Stimulated activated CD4-positive, alpha-beta T cell treated with anti-CD3 and anti-CD28 coated beads, Interleukin-1b, Interleukin-23, amount 100 ng/mL, for 4 hours (primary cell): ENCODE data around the gene PIWIL4.
"Not testable (repeated sequence)": the region's sequence is repeated elsewhere in the genome, so short reads cannot be mapped to it uniquely, and the experiment has no call there.

Experiments used
- DNase-seq, 2 donors: peaks; one replicate each; pipeline ENCODE4 v3.0.0-alpha.2; 2020; ENCODE audit warnings: low read depth in 2 of 2

PIWIL4 gene

GRCh38 chr11:94584978-94585377 is 17.8 kb downstream of the PIWIL4 start:
- DNase-seq, result no peak

DNA sequence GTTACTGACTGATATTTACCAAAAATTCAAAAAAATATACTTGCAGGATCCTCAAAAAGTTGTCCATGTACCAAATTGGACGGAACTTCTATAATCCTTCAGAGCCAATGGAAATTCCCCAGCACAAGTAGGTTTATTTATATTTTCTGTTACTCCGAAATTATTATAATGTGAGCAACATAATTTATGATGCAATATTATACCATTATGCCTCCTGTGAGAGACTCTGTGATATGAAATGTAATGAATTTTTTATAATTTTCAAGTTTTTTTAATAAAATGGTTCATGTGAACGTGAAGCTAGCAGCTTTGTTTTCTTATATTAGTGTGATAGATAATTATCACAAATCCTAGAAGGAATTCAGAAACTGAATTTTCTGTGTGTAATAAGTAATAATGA is 18.2 kb downstream of the PIWIL4 start:
- DNase-seq, result no peak

- no peak for DNase-seq
Observed at GRCh38 chr11:94586546-94586945, 19.4 kb downstream of the PIWIL4 start.

- DNase-seq, result no peak
Observed at GRCh38 chr11:94586978-94587377, 19.8 kb downstream of the PIWIL4 start.

- no peak for DNase-seq
Observed at GRCh38 chr11:94588366-94588942, 21.3 kb downstream of the PIWIL4 start.

GRCh38 chr11:94590352-94591041 is 23.3 kb downstream of the PIWIL4 start:
- no peak for DNase-seq

GRCh38 chr11:94593030-94593429 is 25.9 kb downstream of the PIWIL4 start:
- no peak for DNase-seq

- no peak for DNase-seq
Observed at GRCh38 chr11:94595076-94595475, 27.9 kb downstream of the PIWIL4 start.

- DNase-seq, result no peak
Observed at GRCh38 chr11:94597896-94598295, 30.7 kb downstream of the PIWIL4 start.

DNA sequence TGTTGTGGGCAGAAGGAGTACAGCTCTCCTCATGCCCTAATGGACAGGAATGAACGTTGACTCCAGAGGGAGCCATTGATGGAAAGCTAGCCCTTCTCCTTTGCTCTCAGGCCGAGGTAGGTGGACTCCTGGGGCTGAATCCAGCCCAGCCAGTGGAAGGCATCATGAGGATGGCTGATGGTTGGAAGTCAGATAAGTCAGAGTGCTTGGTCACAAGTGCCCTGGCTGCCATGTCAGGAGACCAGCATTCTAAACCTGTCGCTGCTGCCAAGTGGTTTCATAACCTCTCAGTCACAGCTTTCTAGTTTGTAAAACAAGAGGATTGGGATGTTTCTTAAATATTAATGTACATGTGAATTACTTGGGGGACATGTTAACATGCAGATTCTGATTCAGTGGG is 32.3 kb downstream of the PIWIL4 start:
- no peak for DNase-seq

DNA sequence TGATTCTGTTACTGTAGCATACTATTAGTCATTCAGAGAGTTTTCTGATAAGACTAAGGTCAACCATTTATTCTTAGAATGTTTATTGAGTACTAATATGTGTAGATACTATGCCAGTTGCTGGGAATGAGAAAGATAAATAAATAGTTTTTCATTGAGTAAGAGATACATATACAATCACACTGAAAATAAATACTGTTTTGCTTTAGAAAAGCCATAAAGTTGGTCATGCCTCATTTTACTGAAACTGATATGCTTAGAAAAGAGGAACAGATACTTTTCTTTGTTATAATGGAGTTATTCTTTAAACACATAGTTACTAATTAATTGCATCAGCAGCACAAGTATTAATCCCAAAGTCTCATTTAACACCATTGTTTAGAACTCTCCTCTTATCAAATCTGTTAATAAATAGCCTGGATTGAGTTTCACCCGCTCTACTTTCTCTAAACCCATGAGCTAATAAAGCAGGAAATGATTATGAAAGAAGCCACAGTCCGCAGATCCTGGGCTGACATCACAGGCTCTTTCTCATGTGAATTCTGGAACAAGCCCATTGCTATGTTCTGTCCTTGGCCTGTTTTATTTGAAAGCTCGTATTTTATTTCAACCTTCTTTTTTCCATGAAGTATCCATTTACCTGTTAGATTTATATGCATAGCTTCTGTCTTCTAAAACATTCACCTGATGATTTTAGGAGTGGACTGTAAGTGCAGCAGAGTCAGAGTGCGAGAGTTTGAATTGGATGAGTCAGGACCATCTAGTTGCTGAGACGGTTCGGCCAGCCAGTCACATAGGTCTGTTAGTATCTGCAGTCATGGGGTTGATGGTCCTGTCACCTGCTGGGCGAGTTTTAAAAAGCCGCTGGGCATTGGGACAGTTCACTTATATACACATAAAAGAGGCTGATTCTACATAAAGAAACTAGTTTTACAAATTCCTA is 35.5 kb downstream of the PIWIL4 start:
- peak in 1 of 2 donors; percentile 11 for DNase-seq

GRCh38 chr11:94603587-94603986 is 36.4 kb downstream of the PIWIL4 start:
- no peak for DNase-seq

DNA sequence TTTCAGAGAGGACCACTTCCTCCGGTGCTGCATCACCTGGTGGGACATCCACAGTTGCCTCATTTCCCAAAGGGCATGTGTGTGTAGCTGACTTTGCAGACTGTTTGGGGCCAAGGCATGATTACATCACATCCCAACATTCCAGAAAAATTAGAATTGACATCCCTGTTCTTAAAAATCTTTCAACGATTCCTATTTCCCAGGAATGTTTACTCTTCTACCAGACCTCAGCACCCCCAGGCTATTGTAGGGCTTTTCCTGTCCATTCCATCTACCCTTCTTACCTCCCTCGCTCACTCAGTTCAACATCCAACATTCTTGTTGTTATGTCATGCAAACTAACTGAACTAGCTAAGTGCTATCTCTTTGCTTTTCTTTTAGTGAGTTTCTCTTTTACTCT is 37.3 kb downstream of the PIWIL4 start:
- DNase-seq, result no peak

DNA sequence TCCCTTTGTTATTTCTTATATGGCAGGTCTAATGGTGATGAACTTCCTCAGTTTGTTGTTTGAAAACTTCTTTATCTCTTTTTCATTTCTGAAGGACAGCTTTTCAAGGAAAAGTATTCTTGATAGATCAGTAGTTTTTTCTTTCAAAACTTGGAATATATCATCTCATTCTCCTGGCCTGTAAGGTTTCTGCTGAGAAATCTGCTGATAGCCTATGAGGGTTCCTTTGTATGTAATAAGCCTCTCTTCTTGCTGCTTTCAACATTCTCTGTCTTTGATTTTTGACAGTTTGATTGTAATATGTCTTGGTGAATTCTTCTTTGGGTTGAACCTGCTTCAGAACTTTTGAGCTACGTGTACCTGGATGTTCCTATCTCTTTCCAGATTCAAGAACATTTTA is 46.0 kb downstream of the PIWIL4 start:
- no peak for DNase-seq

- DNase-seq, result peak in 1 of 2 donors; percentile 8
Observed at GRCh38 chr11:94623120-94623735, 56.1 kb downstream of the PIWIL4 start.

DNA sequence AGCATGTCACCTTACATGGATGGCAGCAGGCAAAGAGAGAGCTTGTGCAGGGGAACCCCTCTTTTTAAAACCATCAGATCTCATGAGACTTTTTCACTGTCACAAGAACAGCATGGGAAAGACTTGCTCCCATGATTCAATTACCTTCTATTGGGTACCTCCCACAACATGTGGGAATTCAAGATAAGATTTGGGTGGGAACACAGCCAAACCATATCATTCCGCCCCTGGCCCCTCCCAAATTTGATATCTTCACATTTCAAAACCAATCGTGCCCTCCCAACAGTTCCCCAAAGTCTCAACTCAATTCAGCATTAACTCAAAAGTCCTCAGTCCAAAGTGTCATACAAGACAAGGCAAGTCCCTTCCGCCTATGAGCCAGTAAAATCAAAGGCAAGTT is 58.3 kb downstream of the PIWIL4 start:
- DNase-seq, result not testable (repeated sequence)

DNA sequence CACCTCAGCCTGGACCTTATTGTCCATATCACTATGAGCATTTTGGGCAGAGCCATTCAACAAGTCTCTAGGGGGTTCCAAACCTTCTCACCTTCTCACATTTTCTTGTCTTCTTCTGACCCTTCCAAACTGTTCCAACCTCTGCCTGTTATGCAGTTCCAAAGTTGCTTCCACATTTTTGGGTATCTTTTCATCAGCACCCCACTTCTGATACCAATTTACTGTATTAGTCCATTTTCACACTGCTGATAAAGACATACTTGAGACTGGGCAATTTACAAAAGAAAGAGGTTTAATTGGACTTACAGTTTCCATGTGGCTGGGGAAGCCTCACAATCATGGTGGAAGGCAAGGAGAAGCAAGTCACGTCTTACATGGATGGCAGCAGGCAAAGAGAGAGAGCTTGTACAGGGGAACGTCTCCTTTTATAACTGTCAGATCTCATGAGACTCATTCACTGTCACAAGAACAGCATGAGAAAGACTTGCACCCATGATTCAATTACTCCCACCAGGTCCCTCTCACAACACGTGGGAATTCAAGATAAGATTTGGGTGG is 59.9 kb downstream of the PIWIL4 start:
- not testable (repeated sequence) for DNase-seq

DNA sequence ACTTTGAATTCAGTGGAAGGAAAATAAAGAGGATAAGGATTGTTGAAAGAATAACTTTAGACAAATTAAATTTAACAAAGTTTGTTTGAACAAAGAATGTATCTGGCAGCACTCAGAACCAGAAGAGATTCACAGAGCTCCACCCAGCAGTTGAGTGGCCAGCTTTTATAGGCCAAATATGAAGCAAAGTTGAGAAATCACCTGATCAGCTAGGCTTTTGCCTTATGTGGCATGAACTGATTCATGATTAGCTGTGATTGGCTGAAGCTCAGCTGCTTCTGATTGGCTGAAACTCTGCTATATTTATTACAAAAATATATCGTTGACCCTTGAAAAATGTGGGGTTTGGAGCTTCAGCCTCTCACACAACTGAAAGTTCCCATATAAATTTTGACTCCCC is 62.6 kb downstream of the PIWIL4 start:
- DNase-seq, result no peak

GRCh38 chr11:94630221-94630620 is 63.1 kb downstream of the PIWIL4 start:
- DNase-seq, result no peak

GRCh38 chr11:94632356-94632755 is 65.2 kb downstream of the PIWIL4 start:
- DNase-seq, result no peak

DNA sequence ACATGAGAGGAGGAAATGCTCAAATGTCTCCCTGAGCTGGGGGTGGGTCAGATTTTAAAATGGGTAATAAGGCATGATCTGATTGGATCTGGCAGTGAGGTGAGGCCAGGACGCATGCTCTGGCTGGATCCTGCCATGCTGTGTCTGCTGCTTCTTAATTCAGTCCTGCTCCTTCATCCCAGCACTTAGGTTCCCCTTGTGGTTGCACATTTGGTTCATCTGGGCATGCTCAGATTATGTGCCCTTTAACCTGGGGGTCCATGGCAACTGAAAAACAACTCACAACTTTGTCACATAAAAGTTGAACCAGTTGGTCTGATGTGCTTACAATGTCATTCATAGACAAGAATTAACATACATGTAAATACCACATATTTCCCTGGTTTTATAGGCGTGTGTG is 67.9 kb downstream of the PIWIL4 start:
- DNase-seq, result no peak

DNA sequence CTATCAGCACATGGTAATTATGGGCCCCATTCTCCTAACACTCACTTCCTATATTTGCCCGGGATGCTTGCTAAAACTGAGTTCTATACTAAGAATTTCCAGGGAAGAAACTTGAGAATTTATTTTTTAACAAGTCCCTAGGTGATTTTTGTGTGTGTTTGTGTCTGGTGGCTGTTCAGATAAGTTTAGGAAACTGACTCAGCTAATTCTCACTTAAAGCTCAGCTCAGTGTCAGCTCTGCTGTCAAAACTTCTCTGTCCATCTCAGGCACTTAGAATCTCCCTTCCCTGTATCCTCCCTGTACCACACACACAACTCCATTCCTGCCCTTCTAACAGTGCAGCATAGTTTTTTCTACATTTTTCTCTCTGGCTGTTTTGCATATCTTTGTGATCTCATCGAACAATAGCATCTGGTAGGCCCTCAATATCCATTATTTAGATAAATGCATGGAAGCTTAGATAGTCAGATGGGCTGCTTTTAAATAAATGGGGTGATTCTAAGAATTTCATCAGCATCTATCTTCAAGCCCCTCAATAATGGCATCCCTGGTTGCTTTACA is 69.3 kb downstream of the PIWIL4 start:
- no peak for DNase-seq
